ENCODE data around the gene RALGAPA2.

Gene RALGAPA2

GRCh38 chr20:20754714-20755113 lies 42.3 kb upstream of the RALGAPA2 start:
- Mint-ChIP-seq H3K4me1 (no peaks in the 10 kb centered on the region), H3K9me3 (no peaks in the 10 kb centered on the region), H3K27ac (no peak overlapping the region)

GRCh38 chr20:20752712-20753111 lies 40.3 kb upstream of the RALGAPA2 start:
- H3K27me3 Mint-ChIP-seq (ENCODE audit: low read depth, poor library complexity): peaks cover 12% of the 10 kb centered on the region
- H3K4me1 Mint-ChIP-seq: no peaks in the 10 kb centered on the region
- peaks cover 9% of the 10 kb centered on the region for H3K9me3 Mint-ChIP-seq
- no peak for TF ChIP-seq CTCF (IDR thresholded peaks at IDR 0.05)
- no peak overlapping the region for H3K27ac Mint-ChIP-seq
- peaks cover 5% of the 10 kb centered on the region for H3K36me3 Mint-ChIP-seq (ENCODE audit: low read depth)
- H3K4me3 Mint-ChIP-seq: no peak overlapping the region
- DNase-seq: no peak

More at GRCh38 chr20:20754714-20755113, 42.3 kb upstream of the RALGAPA2 start:
- Mint-ChIP-seq H3K4me3 (no peak overlapping the region), H3K27me3 (ENCODE audit: low read depth, poor library complexity) (peaks cover 13% of the 10 kb centered on the region), H3K36me3 (ENCODE audit: low read depth) (no peaks in the 10 kb centered on the region)
- no peak for TF ChIP-seq CTCF (IDR thresholded peaks at IDR 0.05)
- no peak for DNase-seq

- Mint-ChIP-seq H3K4me1 (peaks cover 32% of the 10 kb centered on the region), H3K36me3 (ENCODE audit: low read depth) (peaks cover 5% of the 10 kb centered on the region), H3K27me3 (ENCODE audit: low read depth, poor library complexity) (peaks cover 7% of the 10 kb centered on the region), H3K4me3 (no peak overlapping the region), H3K27ac (no peak overlapping the region), H3K9me3 (peaks cover 21% of the 10 kb centered on the region)
- no peak for DNase-seq
- TF ChIP-seq CTCF (IDR thresholded peaks at IDR 0.05): no peak
These were observed 34.9 kb upstream of the RALGAPA2 start for GRCh38 chr20:20747298-20747697.

- H3K27me3 Mint-ChIP-seq (ENCODE audit: low read depth, poor library complexity): peaks cover 9% of the 10 kb centered on the region
These were observed 31.8 kb upstream of the RALGAPA2 start for GRCh38 chr20:20744170-20744725.

GRCh38 chr20:20743511-20744169 lies 31.2 kb upstream of the RALGAPA2 start:
- peak overlapping the region; percentile 41 for H3K4me3 Mint-ChIP-seq

More at GRCh38 chr20:20744170-20744725, 31.8 kb upstream of the RALGAPA2 start:
- peaks cover 5% of the 10 kb centered on the region for H3K36me3 Mint-ChIP-seq (ENCODE audit: low read depth)
- peak overlapping the region; percentile 43 for H3K27ac Mint-ChIP-seq
- TF ChIP-seq CTCF (IDR thresholded peaks at IDR 0.05): no peak
- H3K4me3 Mint-ChIP-seq: peak overlapping the region; percentile 41
- no peak for DNase-seq
- H3K9me3 Mint-ChIP-seq: peaks cover 21% of the 10 kb centered on the region
- H3K4me1 Mint-ChIP-seq: peaks cover 34% of the 10 kb centered on the region

More at GRCh38 chr20:20743511-20744169, 31.2 kb upstream of the RALGAPA2 start:
- Mint-ChIP-seq H3K36me3 (ENCODE audit: low read depth) (peaks cover under 1% of the 10 kb centered on the region), H3K27ac (peak overlapping the region; percentile 43), H3K9me3 (peaks cover 14% of the 10 kb centered on the region), H3K27me3 (ENCODE audit: low read depth, poor library complexity) (peaks cover 6% of the 10 kb centered on the region), H3K4me1 (peaks cover 34% of the 10 kb centered on the region)
- no peak for DNase-seq
- TF ChIP-seq CTCF (IDR thresholded peaks at IDR 0.05): no peak

All from nephron progenitor cell (in vitro differentiated cells).